ENCODE results near the gene PHETA2.
"Not testable (repeated sequence)": the region's sequence is repeated elsewhere in the genome, so short reads cannot be mapped to it uniquely, and the experiment has no call there.

PHETA2 gene

GRCh38 chr22:42111798-42112197 lies 37.8 kb downstream of the PHETA2 start:
- DNase-seq = no peak

DNA sequence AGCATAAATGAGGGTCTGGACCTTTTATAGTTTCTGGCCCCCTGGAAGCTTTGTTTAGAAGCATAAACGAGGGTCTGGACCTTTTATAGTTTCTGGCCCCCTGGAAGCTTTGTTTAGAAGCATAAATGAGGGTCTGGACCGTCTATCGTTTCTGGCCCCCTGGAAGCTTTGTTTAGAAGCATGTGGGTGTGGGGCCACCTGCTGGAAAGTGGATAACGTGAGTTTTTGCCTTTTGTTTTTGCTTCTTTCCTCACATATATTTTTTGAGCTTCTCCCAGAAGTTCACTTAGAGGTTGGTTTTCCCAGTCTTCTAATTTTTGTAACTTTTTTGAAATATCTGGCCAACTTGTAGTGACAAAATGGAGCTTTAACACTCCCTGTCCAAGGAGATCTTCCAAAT lies 38.7 kb downstream of the PHETA2 start:
- DNase-seq = not testable (repeated sequence)

DNA sequence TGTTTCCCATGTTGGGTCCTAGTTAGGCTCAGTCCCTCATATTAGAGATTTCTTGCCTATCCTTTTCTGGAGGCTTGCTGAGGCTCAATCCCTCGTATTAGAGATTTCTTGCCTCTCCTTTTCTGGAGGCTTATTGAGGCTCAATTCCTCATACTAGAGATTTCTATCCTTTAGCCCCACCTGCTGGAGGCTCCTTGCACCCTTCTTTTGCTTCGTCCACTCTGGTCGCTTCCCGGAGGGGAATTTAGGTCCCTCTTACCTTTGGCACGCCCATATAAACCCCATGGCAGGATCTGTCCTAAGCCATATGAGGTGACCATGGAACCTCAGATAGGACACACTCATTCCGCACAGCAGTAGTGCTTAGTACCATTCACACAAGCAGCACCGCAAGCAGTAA lies 40.7 kb downstream of the PHETA2 start:
- no peak for DNase-seq

GRCh38 chr22:42115420-42115830 lies 41.4 kb downstream of the PHETA2 start:
- DNase-seq = not testable (repeated sequence)

DNA sequence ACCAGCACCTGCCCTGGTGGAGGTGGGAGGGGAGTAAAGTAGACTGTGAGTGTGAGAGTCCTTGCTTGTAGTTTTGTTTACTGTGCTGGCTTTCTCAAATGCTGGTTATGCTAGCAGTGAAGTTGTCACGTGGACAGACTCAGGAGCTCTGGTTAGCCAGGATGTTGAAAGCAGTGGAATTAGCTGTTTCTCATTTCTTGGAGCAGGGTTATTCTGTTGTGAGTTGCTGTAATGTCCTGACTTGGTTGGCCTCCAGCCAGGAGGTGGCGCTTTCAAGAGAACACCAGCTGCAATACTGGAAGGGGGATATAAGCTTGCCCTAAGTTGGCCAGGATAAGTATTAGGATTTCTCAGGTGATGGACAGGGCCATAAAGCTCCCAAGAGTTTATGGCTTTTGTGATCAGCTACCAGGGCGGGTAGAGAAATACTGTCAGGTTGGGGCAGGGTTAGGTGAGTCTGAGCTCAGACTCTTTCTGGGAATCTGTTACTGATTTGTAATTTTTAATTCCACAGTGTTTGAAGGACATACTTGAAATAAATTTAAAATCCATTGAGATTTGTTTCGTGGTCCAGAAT lies 42.9 kb downstream of the PHETA2 start:
- DNase-seq = no peak

DNA sequence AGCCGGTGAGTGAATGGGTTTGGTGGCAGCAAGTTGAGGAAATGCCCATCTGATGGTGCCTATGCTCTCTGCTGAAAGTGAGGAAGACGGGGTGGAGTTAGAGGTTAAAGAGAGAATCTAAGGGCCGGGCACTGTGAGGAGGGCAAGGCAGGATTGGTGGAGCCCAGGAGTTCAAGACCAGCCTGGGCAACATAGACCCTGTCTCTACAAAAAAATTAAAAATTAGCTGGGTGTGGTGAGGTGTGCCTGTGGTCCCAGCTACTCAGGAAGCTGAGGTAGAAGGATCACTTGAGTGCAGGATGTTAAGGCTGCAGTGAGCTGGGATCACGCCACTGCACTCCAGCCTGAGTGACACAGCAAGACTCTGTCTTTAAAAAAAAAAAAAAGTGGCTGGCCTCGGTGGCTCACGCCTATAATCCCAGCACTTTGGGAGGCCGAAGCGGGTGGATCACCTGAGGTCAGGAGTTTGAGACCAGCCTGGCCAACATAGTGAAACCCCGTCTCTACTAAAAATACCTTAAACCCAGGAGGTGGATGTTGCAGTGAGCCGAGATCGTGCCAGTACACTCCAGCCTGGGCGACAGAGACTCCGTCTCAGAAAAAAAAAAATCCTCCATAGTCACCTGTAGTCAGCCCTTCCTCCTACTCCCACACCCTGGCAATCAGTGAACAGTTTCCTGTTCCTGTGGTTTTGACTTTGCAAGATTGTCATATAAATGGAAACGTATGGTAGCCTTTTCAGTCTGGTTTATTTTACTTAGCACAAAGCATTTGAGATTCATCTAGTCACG lies 46.4 kb downstream of the PHETA2 start:
- DNase-seq = not testable (repeated sequence)

GRCh38 chr22:42123529-42123928 lies 49.5 kb downstream of the PHETA2 start:
- DNase-seq = not testable (repeated sequence)

GRCh38 chr22:42127606-42128005 lies 53.6 kb downstream of the PHETA2 start:
- DNase-seq = no peak

- DNase-seq = not testable (repeated sequence)
Observed at GRCh38 chr22:42128007-42128406, 54.0 kb downstream of the PHETA2 start.
